ENCODE data around the gene GRB14.
"Not testable (repeated sequence)": the region's sequence is repeated elsewhere in the genome, so short reads cannot be mapped to it uniquely, and the experiment has no call there.

The GRB14 gene

DNA sequence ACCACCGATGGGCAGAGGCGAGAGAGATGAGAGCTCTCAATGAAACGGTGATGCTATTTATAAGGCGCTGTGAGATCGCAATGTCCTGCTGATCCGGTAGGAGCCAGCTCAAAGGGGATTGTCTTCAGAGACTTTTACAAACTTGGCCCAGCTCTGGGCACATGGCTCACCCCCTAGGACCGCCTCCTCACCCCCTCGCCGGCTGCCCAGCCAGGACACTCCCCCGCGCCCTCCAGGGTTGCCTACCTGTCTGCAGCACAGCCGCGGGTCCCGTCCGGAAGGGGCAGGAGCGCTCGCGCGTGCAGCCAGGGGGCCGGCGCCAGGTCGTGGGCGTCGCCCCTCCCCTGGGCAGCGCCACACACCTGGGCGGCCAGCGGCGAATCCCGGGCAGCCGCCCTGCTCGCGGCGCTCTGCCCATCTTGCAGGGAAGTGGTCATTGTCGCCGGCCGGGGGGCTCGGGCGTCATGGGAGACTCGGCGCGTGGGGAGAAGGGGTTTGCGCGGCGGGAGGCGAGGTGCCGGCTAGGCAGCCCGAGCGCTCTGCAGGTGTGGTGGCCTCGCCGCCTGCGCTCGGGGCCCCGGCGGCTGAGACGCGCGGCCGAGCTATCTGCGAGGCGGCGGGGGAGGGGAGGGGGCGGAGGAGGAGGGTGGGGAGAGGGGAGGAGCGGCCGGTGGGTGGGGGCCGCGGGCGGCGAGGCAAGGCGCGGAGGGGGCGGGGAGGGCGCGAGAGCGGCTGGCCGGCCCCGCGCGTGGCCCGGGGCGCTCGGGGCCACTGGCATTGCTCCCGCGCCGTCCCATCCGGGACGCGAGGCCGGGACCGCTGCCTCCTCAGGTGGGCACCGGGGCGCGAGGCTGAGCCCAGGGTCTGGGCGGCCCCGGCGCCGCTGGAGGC is at the start of gene GRB14:
Gene GRB14 (minus strand): TSS at position 610 of the 891 bp plus-strand sequence. CDS start 173 bp downstream, at position 437.
- Mint-ChIP-seq H3K9me3 (no peaks in the 10 kb centered on the region), H3K27ac (no peak within 1 kb of the TSS), H3K4me3 (peak within 1 kb of the TSS; percentile 71), H3K4me1 (peaks cover 5% of the 10 kb centered on the region), H3K36me3 (no peaks in the 10 kb centered on the region), H3K27me3 (peaks cover 53% of the 10 kb centered on the region)
- ATAC-seq: peak; percentile 54

GRCh38 chr2:164669291-164669690 is 48.0 kb upstream of the GRB14 start:
- H3K9me3 Mint-ChIP-seq: no peaks in the 10 kb centered on the region
- H3K4me3 Mint-ChIP-seq: no peak overlapping the region
- H3K27me3 Mint-ChIP-seq: no peaks in the 10 kb centered on the region
- no peak overlapping the region for H3K27ac Mint-ChIP-seq
- peaks cover 9% of the 10 kb centered on the region for H3K4me1 Mint-ChIP-seq
- ATAC-seq: no peak
- H3K36me3 Mint-ChIP-seq: peaks cover 36% of the 10 kb centered on the region

DNA sequence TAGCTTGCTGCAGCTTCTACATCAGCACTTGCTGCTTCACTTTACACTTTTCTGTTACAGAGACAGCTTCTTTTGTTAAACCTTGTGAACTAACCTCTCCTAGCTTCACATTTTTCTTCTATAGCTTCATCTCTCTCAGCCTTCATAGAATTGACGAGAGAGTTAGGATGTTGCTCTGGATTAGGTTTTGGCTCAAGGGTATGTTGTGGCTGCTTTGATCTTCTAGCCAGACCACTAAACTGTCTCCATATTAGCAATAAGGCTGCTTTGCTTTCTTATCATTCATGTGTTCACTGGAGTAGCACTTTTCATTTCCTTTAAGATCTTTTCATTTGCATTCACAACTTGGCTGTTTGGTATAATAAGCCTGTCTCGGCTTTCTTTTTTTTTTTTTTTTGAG is 46.3 kb upstream of the GRB14 start:
- no peak overlapping the region for H3K4me3 Mint-ChIP-seq
- no peak for ATAC-seq
- no peaks in the 10 kb centered on the region for H3K27me3 Mint-ChIP-seq

GRCh38 chr2:164664070-164664469 is 42.8 kb upstream of the GRB14 start:
- no peaks in the 10 kb centered on the region for H3K9me3 Mint-ChIP-seq
- H3K4me3 Mint-ChIP-seq: no peak overlapping the region
- no peak overlapping the region for H3K27ac Mint-ChIP-seq
- peaks cover 9% of the 10 kb centered on the region for H3K4me1 Mint-ChIP-seq
- no peak for ATAC-seq
- H3K36me3 Mint-ChIP-seq: peaks cover 45% of the 10 kb centered on the region
- H3K27me3 Mint-ChIP-seq: no peaks in the 10 kb centered on the region

More for the DNA sequence above, 46.3 kb upstream of the GRB14 start:
- H3K27ac Mint-ChIP-seq: no peak overlapping the region
- H3K36me3 Mint-ChIP-seq: peaks cover 40% of the 10 kb centered on the region
- no peaks in the 10 kb centered on the region for H3K9me3 Mint-ChIP-seq
- peaks cover 9% of the 10 kb centered on the region for H3K4me1 Mint-ChIP-seq

- Mint-ChIP-seq H3K36me3 (peaks cover 45% of the 10 kb centered on the region), H3K4me1 (peaks cover 7% of the 10 kb centered on the region), H3K27ac (no peak overlapping the region), H3K27me3 (no peaks in the 10 kb centered on the region), H3K9me3 (peaks cover 2% of the 10 kb centered on the region), H3K4me3 (no peak overlapping the region)
- no peak for ATAC-seq
These were observed 41.8 kb upstream of the GRB14 start for GRCh38 chr2:164662868-164663631.

- H3K36me3 Mint-ChIP-seq: peaks cover 53% of the 10 kb centered on the region
- no peak overlapping the region for H3K27ac Mint-ChIP-seq
- H3K27me3 Mint-ChIP-seq: no peaks in the 10 kb centered on the region
- H3K4me3 Mint-ChIP-seq: no peak overlapping the region
- ATAC-seq: no peak
- peaks cover 2% of the 10 kb centered on the region for H3K9me3 Mint-ChIP-seq
- no peaks in the 10 kb centered on the region for H3K4me1 Mint-ChIP-seq
These were observed 40.8 kb upstream of the GRB14 start for GRCh38 chr2:164662066-164662465.

DNA sequence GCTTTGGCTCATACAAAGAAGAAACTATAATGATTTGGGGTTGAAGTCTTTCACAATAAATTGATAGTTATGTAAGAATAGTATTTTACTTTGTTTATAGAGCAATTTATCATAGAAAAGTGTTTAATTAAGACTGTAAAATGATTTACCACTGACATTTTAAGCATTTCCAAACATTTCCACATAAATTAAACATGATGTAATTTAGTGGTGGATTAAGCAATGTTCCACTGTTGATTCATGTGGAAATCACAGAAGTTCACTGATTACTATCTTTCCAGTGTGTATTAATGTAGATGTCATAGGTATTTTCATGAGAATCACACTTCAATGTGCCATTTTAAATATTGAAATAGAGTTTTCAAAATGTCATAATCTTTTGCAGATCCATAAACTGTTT is 40.1 kb upstream of the GRB14 start:
- Mint-ChIP-seq H3K27ac (no peak overlapping the region), H3K4me3 (no peak overlapping the region), H3K36me3 (peaks cover 53% of the 10 kb centered on the region), H3K27me3 (no peaks in the 10 kb centered on the region), H3K4me1 (no peaks in the 10 kb centered on the region), H3K9me3 (peaks cover 2% of the 10 kb centered on the region)
- ATAC-seq: no peak

- Mint-ChIP-seq H3K4me3 (no peak overlapping the region), H3K4me1 (no peaks in the 10 kb centered on the region), H3K9me3 (peaks cover 14% of the 10 kb centered on the region), H3K27me3 (no peaks in the 10 kb centered on the region), H3K27ac (no peak overlapping the region), H3K36me3 (peaks cover 65% of the 10 kb centered on the region)
- no peak for ATAC-seq
These were observed 35.8 kb upstream of the GRB14 start for GRCh38 chr2:164657129-164657528.

DNA sequence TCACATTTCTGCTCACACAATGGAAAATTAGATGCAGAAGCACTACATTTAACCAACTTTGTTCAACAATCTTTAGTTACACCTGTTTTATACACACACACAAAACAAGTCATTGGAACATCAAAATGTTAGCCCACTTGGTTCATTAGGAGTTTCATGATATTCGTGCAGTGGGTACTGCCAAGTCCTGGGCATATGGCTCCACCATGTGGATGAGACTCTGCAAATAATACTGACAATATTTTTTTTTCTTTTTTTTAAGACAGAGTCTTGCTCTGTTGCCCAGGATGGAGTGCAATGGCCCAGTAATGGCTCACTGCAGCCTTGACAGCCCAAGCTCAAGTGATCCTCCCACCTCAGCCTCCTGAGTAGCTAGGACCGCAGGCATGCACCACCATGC is 34.5 kb upstream of the GRB14 start:
- Mint-ChIP-seq H3K9me3 (peaks cover 21% of the 10 kb centered on the region), H3K27me3 (no peaks in the 10 kb centered on the region), H3K27ac (no peak overlapping the region), H3K36me3 (peaks cover 73% of the 10 kb centered on the region), H3K4me3 (no peak overlapping the region), H3K4me1 (no peaks in the 10 kb centered on the region)
- ATAC-seq: no peak

- Mint-ChIP-seq H3K27ac (no peak overlapping the region), H3K36me3 (peaks cover 75% of the 10 kb centered on the region)
These were observed 34.1 kb upstream of the GRB14 start for GRCh38 chr2:164655336-164655735.

DNA sequence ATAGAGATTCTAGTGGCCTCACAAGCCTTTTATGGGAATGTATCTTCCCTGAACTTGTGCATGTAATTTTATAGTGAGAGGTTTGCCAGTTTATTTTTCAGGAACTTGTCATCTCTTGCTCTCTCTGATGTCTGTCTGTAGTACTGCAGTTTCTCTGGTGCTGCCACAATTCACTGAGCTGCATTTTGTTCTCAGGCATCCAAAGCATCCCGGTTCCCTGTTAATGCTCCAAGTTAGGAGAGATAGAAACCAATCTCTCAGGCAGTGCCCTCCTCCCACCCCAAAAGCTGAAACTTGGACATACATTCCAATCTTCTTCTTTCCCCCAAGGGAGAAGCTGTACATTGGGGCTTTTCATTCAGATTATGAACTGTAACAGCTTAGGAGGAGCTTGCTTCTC is 30.1 kb upstream of the GRB14 start:
- Mint-ChIP-seq H3K4me1 (no peaks in the 10 kb centered on the region), H3K27ac (no peak overlapping the region), H3K27me3 (no peaks in the 10 kb centered on the region), H3K4me3 (no peak overlapping the region), H3K36me3 (peaks cover 40% of the 10 kb centered on the region), H3K9me3 (peaks cover 40% of the 10 kb centered on the region)
- ATAC-seq: no peak

More at GRCh38 chr2:164655336-164655735, 34.1 kb upstream of the GRB14 start:
- no peak for ATAC-seq
- peaks cover 25% of the 10 kb centered on the region for H3K9me3 Mint-ChIP-seq
- no peak overlapping the region for H3K4me3 Mint-ChIP-seq
- H3K27me3 Mint-ChIP-seq: no peaks in the 10 kb centered on the region
- no peaks in the 10 kb centered on the region for H3K4me1 Mint-ChIP-seq

DNA sequence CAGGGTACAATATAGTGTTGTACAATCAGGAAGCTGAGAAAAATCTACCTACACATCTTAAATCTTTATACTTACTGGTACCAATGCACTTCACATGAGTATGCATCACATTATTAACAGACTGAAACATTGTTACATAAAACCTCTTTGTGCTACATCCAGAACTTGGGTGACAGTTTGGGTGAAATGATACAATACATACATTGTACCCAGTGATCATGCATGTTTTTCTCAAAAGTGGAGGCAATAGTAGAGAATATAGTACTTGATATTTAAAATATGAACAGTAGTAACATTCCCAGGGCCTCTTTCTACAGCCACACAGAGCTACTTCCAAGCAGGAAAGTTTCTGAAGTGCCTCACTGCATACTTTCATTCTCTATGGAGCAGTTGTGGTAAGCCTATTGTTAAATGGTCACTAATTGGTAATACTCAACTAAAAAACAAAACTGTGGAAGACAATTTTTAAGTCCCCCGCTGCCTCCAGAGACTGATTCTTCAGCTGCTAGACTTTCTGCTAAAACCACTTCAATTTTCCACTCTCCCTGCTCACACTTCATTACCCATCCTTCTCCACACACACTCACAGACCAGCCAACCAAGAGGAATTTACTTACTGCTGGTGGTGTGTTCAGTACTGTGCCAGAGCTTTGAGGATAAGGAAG is 22.9 kb upstream of the GRB14 start:
- Mint-ChIP-seq H3K27ac (no peak overlapping the region), H3K27me3 (no peaks in the 10 kb centered on the region), H3K9me3 (peaks cover 17% of the 10 kb centered on the region), H3K4me1 (no peaks in the 10 kb centered on the region), H3K4me3 (no peak overlapping the region), H3K36me3 (no peaks in the 10 kb centered on the region)
- no peak for ATAC-seq

- no peak overlapping the region for H3K27ac Mint-ChIP-seq
- no peaks in the 10 kb centered on the region for H3K36me3 Mint-ChIP-seq
- peaks cover 15% of the 10 kb centered on the region for H3K9me3 Mint-ChIP-seq
- H3K4me1 Mint-ChIP-seq: no peaks in the 10 kb centered on the region
- no peak for ATAC-seq
- H3K27me3 Mint-ChIP-seq: no peaks in the 10 kb centered on the region
- H3K4me3 Mint-ChIP-seq: no peak overlapping the region
These were observed 21.8 kb upstream of the GRB14 start for GRCh38 chr2:164642946-164643555.

GRCh38 chr2:164642268-164642667 is 21.0 kb upstream of the GRB14 start:
- no peak for ATAC-seq
- Mint-ChIP-seq H3K36me3 (no peaks in the 10 kb centered on the region), H3K27me3 (no peaks in the 10 kb centered on the region), H3K9me3 (peaks cover 10% of the 10 kb centered on the region), H3K4me3 (no peak overlapping the region), H3K27ac (no peak overlapping the region), H3K4me1 (no peaks in the 10 kb centered on the region)

DNA sequence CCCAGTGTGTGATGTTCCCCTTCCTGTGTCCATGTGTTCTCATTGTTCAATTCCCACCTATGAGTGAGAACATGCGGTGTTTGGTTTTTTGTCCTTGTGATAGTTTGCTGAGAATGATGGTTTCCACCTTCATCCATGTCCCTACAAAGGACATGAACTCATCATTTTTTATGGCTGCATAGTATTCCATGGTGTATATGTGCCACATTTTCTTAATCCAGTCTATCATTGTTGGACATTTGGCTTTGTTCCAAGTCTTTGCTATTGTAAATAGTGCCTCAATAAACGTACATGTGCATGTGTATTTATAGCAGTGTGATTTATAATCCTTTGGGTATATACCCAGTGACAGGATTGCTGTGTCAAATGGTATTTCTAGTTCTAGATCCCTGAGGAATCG is 7.0 kb upstream of the GRB14 start:
- not testable (repeated sequence) for ATAC-seq, H3K4me1 Mint-ChIP-seq, H3K4me3 Mint-ChIP-seq, H3K27ac Mint-ChIP-seq, H3K9me3 Mint-ChIP-seq, H3K36me3 Mint-ChIP-seq
- peaks cover 20% of the 10 kb centered on the region for H3K27me3 Mint-ChIP-seq
